Cerebellar nuclear complex (tissue), 1 donor: ENCODE data around the gene JMJD1C.
"Not testable (repeated sequence)": the region's sequence is repeated elsewhere in the genome, so short reads cannot be mapped to it uniquely, and the experiment has no call there.

Source experiments
- DNase-seq, 2 experiments: peaks; one replicate each; lab custom pipeline; 2025; lab: John Stamatoyannopoulos, UW

JMJD1C gene

GRCh38 chr10:63260860-63261251 is 204.9 kb downstream of the JMJD1C start:
- no peak for DNase-seq

GRCh38 chr10:63260103-63260859 is 205.5 kb downstream of the JMJD1C start:
- no peak for DNase-seq

- DNase-seq: no peak
Measured at GRCh38 chr10:63258920-63259678, 206.7 kb downstream of the JMJD1C start.

GRCh38 chr10:63257778-63258177 is 208.0 kb downstream of the JMJD1C start:
- DNase-seq: no peak

- no peak for DNase-seq
Measured at GRCh38 chr10:63256009-63256773, 209.6 kb downstream of the JMJD1C start.

- DNase-seq: no peak
Measured at GRCh38 chr10:63255316-63255715, 210.5 kb downstream of the JMJD1C start.

GRCh38 chr10:63253040-63253439 is 212.7 kb downstream of the JMJD1C start:
- no peak for DNase-seq

GRCh38 chr10:63252095-63252762 is 213.5 kb downstream of the JMJD1C start:
- DNase-seq: no peak

GRCh38 chr10:63250032-63250431 is 215.7 kb downstream of the JMJD1C start:
- no peak for DNase-seq

GRCh38 chr10:63247771-63248170 is 218.0 kb downstream of the JMJD1C start:
- no peak for DNase-seq

- DNase-seq: no peak
Measured at GRCh38 chr10:63246356-63246755, 219.4 kb downstream of the JMJD1C start.

- DNase-seq: no peak
Measured at GRCh38 chr10:63241841-63242281, 223.9 kb downstream of the JMJD1C start.

- no peak for DNase-seq
Measured at GRCh38 chr10:63240807-63241206, 225.0 kb downstream of the JMJD1C start.

- no peak for DNase-seq
Measured at GRCh38 chr10:63238501-63238900, 227.3 kb downstream of the JMJD1C start.

GRCh38 chr10:63237396-63237795 is 228.4 kb downstream of the JMJD1C start:
- DNase-seq: no peak

GRCh38 chr10:63236113-63236935 is 229.5 kb downstream of the JMJD1C start:
- no peak for DNase-seq

- DNase-seq: not testable (repeated sequence)
Measured at GRCh38 chr10:63235136-63235535, 230.6 kb downstream of the JMJD1C start.

- DNase-seq: no peak
Measured at GRCh38 chr10:63229161-63229560, 236.6 kb downstream of the JMJD1C start.

GRCh38 chr10:63228237-63228636 is 237.5 kb downstream of the JMJD1C start:
- no peak for DNase-seq

GRCh38 chr10:63227207-63227895 is 238.4 kb downstream of the JMJD1C start:
- DNase-seq: no peak
